Smooth muscle cell (in vitro differentiated cells): ENCODE results near the gene CORO1C. TPM values are rescaled to one million over a fixed set of nuclear protein-coding genes. Genes with fewer than 3 reads are reported as not detected.
A peak's percentile ranks its signal among the peaks of the same experiment; 100 is the strongest.

Source experiments
- DNase-seq: peaks from one replicate; lab custom pipeline; 2025; ENCODE audit not compliant: unreplicated experiment; lab: John Stamatoyannopoulos, UW
- H2AFZ ChIP-seq: fragments of 200-600 bp; sonication (generic); 2 replicates; pipeline ENCODE4 v1.6.0; 2016; ENCODE audit warnings: antibody characterized with exemption, low read depth, mild to moderate bottlenecking
- H3F3A ChIP-seq: fragments of 200-600 bp; sonication (generic); 2 replicates; pipeline ENCODE4 v1.6.0; 2017; ENCODE audit warnings: antibody characterized with exemption, low read depth
- H3K27ac ChIP-seq: fragments of 200-600 bp; sonication (generic); 2 replicates; pipeline ENCODE4 v1.5.1; 2016; ENCODE audit warnings: low read depth, mild to moderate bottlenecking
- H3K27me3 ChIP-seq: fragments of 200-600 bp; sonication (generic); 2 replicates; pipeline ENCODE4 v1.6.1; 2016; ENCODE audit warnings: low read depth, mild to moderate bottlenecking
- H3K36me3 ChIP-seq: fragments of 200-600 bp; sonication (generic); 2 replicates; pipeline ENCODE4 v1.5.1; 2016; ENCODE audit warnings: low read depth
- H3K4me1 ChIP-seq: fragments of 200-600 bp; sonication (generic); 2 replicates; pipeline ENCODE4 v1.5.1; 2016; ENCODE audit warnings: low read depth
- H3K4me2 ChIP-seq: fragments of 200-600 bp; sonication (generic); 2 replicates; pipeline ENCODE4 v1.6.0; 2016; ENCODE audit warnings: mild to moderate bottlenecking
- H3K4me3 ChIP-seq: fragments of 200-600 bp; sonication (generic); 2 replicates; pipeline ENCODE4 v1.5.1; 2016; ENCODE audit warnings: mild to moderate bottlenecking
- H3K79me2 ChIP-seq: fragments of 200-600 bp; sonication (generic); 2 replicates; pipeline ENCODE4 v1.6.0; 2016; ENCODE audit warnings: low read depth, mild to moderate bottlenecking
- H3K9ac ChIP-seq: fragments of 200-600 bp; sonication (generic); 2 replicates; pipeline ENCODE4 v1.6.0; 2016; ENCODE audit warnings: low read depth
- H3K9me3 ChIP-seq: fragments of 200-600 bp; sonication (generic); replicated peaks from 2 replicates; pipeline ENCODE4 v1.5.1; 2016; ENCODE audit warnings: low read depth
- H4K20me1 ChIP-seq: fragments of 200-600 bp; sonication (generic); 2 replicates; pipeline ENCODE4 v1.6.0; 2016; ENCODE audit warnings: low read depth
- WGBS: methylation state at CpG from one replicate; pipeline ENCODE4 v1.1.7; 2016; ENCODE audit warnings: low lambda C conversion rate; 5-methylcytosine and 5-hydroxymethylcytosine counted together
- polyA plus RNA-seq: library from polyadenylated mRNA; unstranded; fragments of >200 nt; fragmentation: Nextera tagmentation; extraction: Ambion mirVana; gene quantifications from 2 replicates; pipeline ENCODE4 v1.2.1, GENCODE V29; 2016
- total RNA-seq: library from RNA; depleted of rRNA; stranded (reverse); fragments of >200 nt; gene quantifications from 2 replicates; pipeline ENCODE4 v1.2.3, GENCODE V29; 2014
- TF ChIP-seq, protein P1 (sequence below): fragments of 200-600 bp; sonication (generic); IDR thresholded peaks from 2 replicates; pipeline ENCODE4 v1.5.1; 2017; ENCODE audit warnings: borderline replicate concordance, mild to moderate bottlenecking, antibody characterized with exemption; ENCODE audit not compliant: insufficient read depth, poor library complexity, severe bottlenecking

CORO1C gene
- total and polyA plus RNA-seq, 2 experiments from 2014 or later: 96.7 to 136 TPM

DNA sequence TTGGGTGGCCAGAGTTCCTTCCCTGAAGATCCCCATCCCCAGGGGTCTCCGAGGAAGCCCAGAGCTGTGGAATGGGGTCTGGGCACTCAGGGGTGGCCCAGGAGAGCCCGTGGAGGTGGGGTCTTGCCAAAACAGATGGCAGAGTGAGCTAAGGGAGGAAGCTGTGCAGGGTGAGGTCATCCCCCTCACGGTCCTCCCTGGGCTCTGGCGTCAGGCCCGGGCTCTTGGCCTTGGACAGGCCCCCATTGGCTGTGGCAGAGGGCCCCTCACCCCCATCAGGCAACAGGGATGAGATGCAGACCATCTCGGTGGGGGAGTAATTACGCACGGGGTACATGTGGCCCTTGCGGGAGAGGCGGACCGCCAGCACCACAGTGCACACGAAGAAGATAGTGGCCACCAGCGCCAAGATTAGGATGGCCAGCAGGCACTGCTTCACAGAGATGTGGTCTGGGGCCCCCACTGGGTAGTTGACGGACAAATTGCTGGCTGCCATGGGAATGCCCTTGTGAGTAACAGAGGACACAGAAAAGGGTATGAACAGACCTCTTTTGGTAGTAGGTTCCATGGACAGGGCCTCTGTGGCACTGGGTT, 108.3 kb downstream of the CORO1C start:
- no peak overlapping the region for H3K27ac ChIP-seq
- H3K36me3 ChIP-seq: no peaks in the 10 kb centered on the region
- 96% methylated on average over 14 of the region's 14 CpGs for WGBS
- H3K4me2 ChIP-seq: no peak overlapping the region
- no peaks in the 10 kb centered on the region for H3K27me3 ChIP-seq
- no peak overlapping the region for H3K9ac ChIP-seq
- no peak overlapping the region for H3K4me3 ChIP-seq
- no peaks in the 10 kb centered on the region for H3K9me3 ChIP-seq
- H3K79me2 ChIP-seq: no peaks in the 10 kb centered on the region
- H2AFZ ChIP-seq: no peak overlapping the region
- peaks cover 5% of the 10 kb centered on the region for H3K4me1 ChIP-seq
- TF ChIP-seq, protein P1, sequence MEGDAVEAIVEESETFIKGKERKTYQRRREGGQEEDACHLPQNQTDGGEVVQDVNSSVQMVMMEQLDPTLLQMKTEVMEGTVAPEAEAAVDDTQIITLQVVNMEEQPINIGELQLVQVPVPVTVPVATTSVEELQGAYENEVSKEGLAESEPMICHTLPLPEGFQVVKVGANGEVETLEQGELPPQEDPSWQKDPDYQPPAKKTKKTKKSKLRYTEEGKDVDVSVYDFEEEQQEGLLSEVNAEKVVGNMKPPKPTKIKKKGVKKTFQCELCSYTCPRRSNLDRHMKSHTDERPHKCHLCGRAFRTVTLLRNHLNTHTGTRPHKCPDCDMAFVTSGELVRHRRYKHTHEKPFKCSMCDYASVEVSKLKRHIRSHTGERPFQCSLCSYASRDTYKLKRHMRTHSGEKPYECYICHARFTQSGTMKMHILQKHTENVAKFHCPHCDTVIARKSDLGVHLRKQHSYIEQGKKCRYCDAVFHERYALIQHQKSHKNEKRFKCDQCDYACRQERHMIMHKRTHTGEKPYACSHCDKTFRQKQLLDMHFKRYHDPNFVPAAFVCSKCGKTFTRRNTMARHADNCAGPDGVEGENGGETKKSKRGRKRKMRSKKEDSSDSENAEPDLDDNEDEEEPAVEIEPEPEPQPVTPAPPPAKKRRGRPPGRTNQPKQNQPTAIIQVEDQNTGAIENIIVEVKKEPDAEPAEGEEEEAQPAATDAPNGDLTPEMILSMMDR: no peak
- H3F3A ChIP-seq: peaks cover 6% of the 10 kb centered on the region
- no peaks in the 10 kb centered on the region for H4K20me1 ChIP-seq
- DNase-seq: no peak

DNA sequence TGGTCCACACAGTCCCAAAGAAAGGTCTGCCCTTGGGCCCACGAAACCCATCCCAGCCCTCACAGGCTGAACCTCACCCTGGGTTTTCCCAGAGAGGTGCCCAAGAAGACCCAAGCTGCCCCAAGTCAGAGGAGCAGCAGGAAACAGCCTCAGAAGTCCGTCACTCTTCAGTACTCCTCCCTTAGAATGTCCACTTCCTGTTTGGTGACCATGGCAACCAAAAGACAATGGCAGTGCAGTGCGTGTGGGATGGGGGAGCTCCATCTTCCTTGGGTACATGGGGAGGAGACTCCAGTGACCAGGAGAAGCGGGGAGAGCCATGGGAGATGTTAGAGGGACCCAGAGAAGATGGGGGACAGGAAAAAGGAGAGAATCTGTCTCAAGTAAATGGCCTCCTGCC, 108.9 kb downstream of the CORO1C start:
- no peak overlapping the region for H3K9ac ChIP-seq
- H3K27me3 ChIP-seq: no peaks in the 10 kb centered on the region
- no peaks in the 10 kb centered on the region for H3K79me2 ChIP-seq
- H3K36me3 ChIP-seq: no peaks in the 10 kb centered on the region
- H3F3A ChIP-seq: peaks cover 6% of the 10 kb centered on the region
- DNase-seq: no peak
- H3K27ac ChIP-seq: no peak overlapping the region
- no peak overlapping the region for H3K4me2 ChIP-seq
- H4K20me1 ChIP-seq: no peaks in the 10 kb centered on the region
- H2AFZ ChIP-seq: no peak overlapping the region
- 75% methylated on average over 4 of the region's 4 CpGs for WGBS
- H3K9me3 ChIP-seq: no peaks in the 10 kb centered on the region
- H3K4me3 ChIP-seq: no peak overlapping the region
- TF ChIP-seq, protein P1: no peak
- H3K4me1 ChIP-seq: peaks cover 5% of the 10 kb centered on the region

DNA sequence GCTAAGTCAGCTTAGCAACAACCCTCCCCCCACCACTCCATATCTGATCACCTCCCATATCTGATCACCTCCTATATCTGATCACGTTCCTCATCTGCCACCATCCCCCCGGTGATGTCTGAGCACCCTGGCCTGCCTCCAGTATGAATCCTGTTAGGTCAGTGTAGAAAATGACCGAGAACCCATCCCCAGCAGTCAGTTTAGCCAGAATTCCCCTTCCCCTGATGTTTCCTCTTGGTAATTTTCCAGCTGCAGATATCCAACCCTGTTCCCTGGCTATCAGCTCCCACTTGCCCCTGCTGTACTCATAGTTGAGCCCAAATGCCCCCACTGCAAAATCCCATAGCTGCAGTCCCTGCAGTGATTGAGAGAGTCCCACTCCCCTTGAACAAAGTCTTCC, 110.2 kb downstream of the CORO1C start:
- H3K79me2 ChIP-seq: no peaks in the 10 kb centered on the region
- no peaks in the 10 kb centered on the region for H4K20me1 ChIP-seq
- H3K9ac ChIP-seq: no peak overlapping the region
- peaks cover 5% of the 10 kb centered on the region for H3K4me1 ChIP-seq
- no peak overlapping the region for H3K4me3 ChIP-seq
- TF ChIP-seq, protein P1: no peak
- no peaks in the 10 kb centered on the region for H3K9me3 ChIP-seq
- H3F3A ChIP-seq: peaks cover 6% of the 10 kb centered on the region
- H3K27me3 ChIP-seq: no peaks in the 10 kb centered on the region
- H2AFZ ChIP-seq: no peak overlapping the region
- no peak for DNase-seq
- no peak overlapping the region for H3K27ac ChIP-seq
- H3K36me3 ChIP-seq: no peaks in the 10 kb centered on the region
- H3K4me2 ChIP-seq: no peak overlapping the region
- 82% methylated on average over 3 of the region's 3 CpGs for WGBS

DNA sequence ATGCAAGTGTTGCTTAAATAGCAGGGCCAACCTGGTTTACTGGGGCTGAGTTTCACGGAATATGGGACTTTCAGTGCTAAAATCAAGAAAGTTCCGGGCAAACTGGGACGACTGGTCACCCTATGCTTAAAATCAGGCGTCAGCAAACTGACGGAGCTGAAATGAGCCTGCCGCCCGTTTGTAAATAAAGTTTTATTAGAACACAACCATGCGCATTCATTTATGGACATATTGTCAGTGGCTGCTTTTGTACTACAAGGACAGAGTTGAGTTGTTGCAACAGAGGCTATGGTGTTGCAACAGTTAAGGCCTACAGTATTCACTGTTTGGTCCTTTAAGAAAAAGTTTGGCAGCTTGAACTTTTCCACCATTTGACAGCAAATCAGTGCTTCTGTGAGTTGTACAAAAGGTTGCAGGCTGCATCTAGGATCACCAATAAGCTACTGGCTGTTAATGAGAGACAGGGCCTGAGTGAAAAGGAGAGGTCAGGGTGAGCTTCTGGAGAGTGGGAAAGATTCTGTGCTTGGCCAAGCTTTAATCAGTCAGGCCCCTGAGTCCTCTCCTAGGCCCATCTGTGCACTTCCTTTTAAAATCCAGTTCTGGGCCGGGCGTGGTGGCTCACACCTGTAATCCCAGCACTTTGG, 111.0 kb downstream of the CORO1C start:
- Histone ChIP-seq H3K4me3 (no peak overlapping the region), H3K27ac (peak overlapping the region; percentile 35), H3K4me1 (peaks cover 5% of the 10 kb centered on the region), H3F3A (peaks cover 6% of the 10 kb centered on the region), H3K79me2 (no peaks in the 10 kb centered on the region), H3K4me2 (no peak overlapping the region), H3K9me3 (no peaks in the 10 kb centered on the region), H3K9ac (no peak overlapping the region), H4K20me1 (no peaks in the 10 kb centered on the region), H3K27me3 (no peaks in the 10 kb centered on the region), H3K36me3 (no peaks in the 10 kb centered on the region), H2AFZ (peak overlapping the region; percentile 33)
- 86% methylated on average over 10 of the region's 10 CpGs for WGBS
- no peak for DNase-seq
- TF ChIP-seq, protein P1: no peak
